ENCODE results near the gene LONP2. TPM values are rescaled to one million over a fixed set of nuclear protein-coding genes. Genes with fewer than 3 reads are reported as not detected.

LONP2 gene
- total and polyA plus RNA-seq, 10 of the 15 experiments (the other 5 are each of a cell fraction or from before 2014, with no cell fraction given), result 8.3 to 48.0 (median 34.8) TPM

- peak; percentile 44 for TF ChIP-seq ZNF687 (IDR thresholded peaks at IDR 0.05)
- no peak for TF ChIP-seq CEBPB (IDR thresholded peaks at IDR 0.05; ENCODE audit: borderline replicate concordance in 1 of 2, low read depth in 2 of 2, low read length in 2 of 2)
- no peak for TF ChIP-seq TBL1XR1 (IDR thresholded peaks at IDR 0.05; ENCODE audit: low read depth, low read length)
- TF ChIP-seq BRCA1 (IDR thresholded peaks at IDR 0.05; ENCODE audit: low read depth, low read length), result no peak
- TF ChIP-seq NFXL1 (IDR thresholded peaks at IDR 0.05; ENCODE audit: borderline replicate concordance), result no peak
- TF ChIP-seq KAT2A (conservative IDR thresholded peaks at IDR 0.05; ENCODE audit: control insufficient read depth, low read depth, low read length), result no peak
- peak; percentile 44; the same call in 1 of the 2 replicates for TF ChIP-seq ZNF24 (IDR thresholded peaks at IDR 0.05)
- no peak for TF ChIP-seq CUX1 (IDR thresholded peaks at IDR 0.05; ENCODE audit: insufficient replicate concordance, low read depth, low read length)
- TF ChIP-seq IRF5 (IDR thresholded peaks at IDR 0.05; ENCODE audit: borderline replicate concordance), result no peak
- no peak for TF ChIP-seq SREBF1 (IDR thresholded peaks at IDR 0.05; ENCODE audit: low read length)
- peak; percentile 44 to 87; a peak in 3 of 4 replicates for TF ChIP-seq BHLHE40 (IDR thresholded peaks at IDR 0.05; ENCODE audit: borderline replicate concordance in 1 of 2, low read depth in 2 of 2, low read length in 1 of 2)
- TF ChIP-seq ZBTB40 (IDR thresholded peaks at IDR 0.05; ENCODE audit: borderline replicate concordance), result no peak
- no peak for TF ChIP-seq HDAC2 (IDR thresholded peaks at IDR 0.05)
These were observed 141.4 kb downstream of the LONP2 start, which contains the start of gene SIAH1 (continued) for GRCh38 chr16:48385253-48386150.
